ENCODE results near the gene CHST2. TPM values are rescaled to one million over a fixed set of nuclear protein-coding genes. Genes with fewer than 3 reads are reported as not detected.

The CHST2 gene
- total RNA-seq, 1 experiment from 2014 or later, result 0.26 TPM

DNA sequence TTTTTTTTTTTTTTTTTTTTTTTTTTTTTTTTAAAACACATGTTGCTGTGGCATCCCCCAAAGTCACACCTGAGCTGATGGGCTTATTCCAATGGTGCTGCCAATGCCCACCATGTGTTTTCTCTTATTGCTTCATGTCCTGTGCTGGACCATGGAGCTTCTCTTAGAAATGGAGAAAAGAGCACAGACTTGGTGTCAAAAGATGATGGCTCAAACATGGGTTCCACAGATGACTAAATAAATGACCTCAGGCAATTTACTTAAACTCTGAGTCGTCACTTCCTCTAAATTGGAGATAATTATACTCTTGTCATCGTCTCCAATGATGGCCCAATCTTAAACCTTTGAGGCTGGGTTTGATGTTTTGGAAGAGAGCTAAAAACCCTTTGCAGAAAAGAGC is 28.1 kb downstream of the CHST2 start:
- H3K9me3 ChIP-seq (ENCODE audit: control insufficient read depth, insufficient read depth, low read depth, low read length), result no peaks in the 10 kb centered on the region
- DNase-seq (ENCODE audit: low read depth, low spot score) (no peak), ATAC-seq (no peak)
- no peak overlapping the region for H3K27ac ChIP-seq (ENCODE audit: low read length)
- H3K4me3 ChIP-seq (ENCODE audit: low read depth in 2 of 2, low read length in 2 of 2), result no peak overlapping the region
- no peaks in the 10 kb centered on the region for H3K36me3 ChIP-seq (ENCODE audit: control insufficient read depth, insufficient read depth, low read length)
- in situ Hi-C loops (cut with HindIII; ENCODE audit: low pct_unique_long_range_greater_than_20kb, low sequenced_read_pairs) (no loop called here), intact Hi-C loops (cut with micrococcal nuclease; ENCODE audit: unreplicated experiment) (no loop called here)
- no peaks in the 10 kb centered on the region for H3K4me1 ChIP-seq (ENCODE audit: control insufficient read depth, insufficient read depth, low read length)
- H3K27me3 ChIP-seq (ENCODE audit: control insufficient read depth, insufficient read depth, low read length), result peaks cover 5% of the 10 kb centered on the region
- ChIA-PET CTCF (no interaction called here), POLR2A (no interaction called here)
- BruUV-seq (replicated peaks), result no TSS peak
- TF ChIP-seq, protein P1, sequence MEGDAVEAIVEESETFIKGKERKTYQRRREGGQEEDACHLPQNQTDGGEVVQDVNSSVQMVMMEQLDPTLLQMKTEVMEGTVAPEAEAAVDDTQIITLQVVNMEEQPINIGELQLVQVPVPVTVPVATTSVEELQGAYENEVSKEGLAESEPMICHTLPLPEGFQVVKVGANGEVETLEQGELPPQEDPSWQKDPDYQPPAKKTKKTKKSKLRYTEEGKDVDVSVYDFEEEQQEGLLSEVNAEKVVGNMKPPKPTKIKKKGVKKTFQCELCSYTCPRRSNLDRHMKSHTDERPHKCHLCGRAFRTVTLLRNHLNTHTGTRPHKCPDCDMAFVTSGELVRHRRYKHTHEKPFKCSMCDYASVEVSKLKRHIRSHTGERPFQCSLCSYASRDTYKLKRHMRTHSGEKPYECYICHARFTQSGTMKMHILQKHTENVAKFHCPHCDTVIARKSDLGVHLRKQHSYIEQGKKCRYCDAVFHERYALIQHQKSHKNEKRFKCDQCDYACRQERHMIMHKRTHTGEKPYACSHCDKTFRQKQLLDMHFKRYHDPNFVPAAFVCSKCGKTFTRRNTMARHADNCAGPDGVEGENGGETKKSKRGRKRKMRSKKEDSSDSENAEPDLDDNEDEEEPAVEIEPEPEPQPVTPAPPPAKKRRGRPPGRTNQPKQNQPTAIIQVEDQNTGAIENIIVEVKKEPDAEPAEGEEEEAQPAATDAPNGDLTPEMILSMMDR (IDR thresholded peaks at IDR 0.05), result no peak
- TF ChIP-seq, protein P2, sequence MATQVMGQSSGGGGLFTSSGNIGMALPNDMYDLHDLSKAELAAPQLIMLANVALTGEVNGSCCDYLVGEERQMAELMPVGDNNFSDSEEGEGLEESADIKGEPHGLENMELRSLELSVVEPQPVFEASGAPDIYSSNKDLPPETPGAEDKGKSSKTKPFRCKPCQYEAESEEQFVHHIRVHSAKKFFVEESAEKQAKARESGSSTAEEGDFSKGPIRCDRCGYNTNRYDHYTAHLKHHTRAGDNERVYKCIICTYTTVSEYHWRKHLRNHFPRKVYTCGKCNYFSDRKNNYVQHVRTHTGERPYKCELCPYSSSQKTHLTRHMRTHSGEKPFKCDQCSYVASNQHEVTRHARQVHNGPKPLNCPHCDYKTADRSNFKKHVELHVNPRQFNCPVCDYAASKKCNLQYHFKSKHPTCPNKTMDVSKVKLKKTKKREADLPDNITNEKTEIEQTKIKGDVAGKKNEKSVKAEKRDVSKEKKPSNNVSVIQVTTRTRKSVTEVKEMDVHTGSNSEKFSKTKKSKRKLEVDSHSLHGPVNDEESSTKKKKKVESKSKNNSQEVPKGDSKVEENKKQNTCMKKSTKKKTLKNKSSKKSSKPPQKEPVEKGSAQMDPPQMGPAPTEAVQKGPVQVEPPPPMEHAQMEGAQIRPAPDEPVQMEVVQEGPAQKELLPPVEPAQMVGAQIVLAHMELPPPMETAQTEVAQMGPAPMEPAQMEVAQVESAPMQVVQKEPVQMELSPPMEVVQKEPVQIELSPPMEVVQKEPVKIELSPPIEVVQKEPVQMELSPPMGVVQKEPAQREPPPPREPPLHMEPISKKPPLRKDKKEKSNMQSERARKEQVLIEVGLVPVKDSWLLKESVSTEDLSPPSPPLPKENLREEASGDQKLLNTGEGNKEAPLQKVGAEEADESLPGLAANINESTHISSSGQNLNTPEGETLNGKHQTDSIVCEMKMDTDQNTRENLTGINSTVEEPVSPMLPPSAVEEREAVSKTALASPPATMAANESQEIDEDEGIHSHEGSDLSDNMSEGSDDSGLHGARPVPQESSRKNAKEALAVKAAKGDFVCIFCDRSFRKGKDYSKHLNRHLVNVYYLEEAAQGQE (IDR thresholded peaks at IDR 0.05; ENCODE audit: insufficient read depth in 1 of 2, low read depth in 2 of 2, low read length in 1 of 2), result no peak
- TF ChIP-seq POLR2AphosphoS5 (IDR thresholded peaks at IDR 0.05; ENCODE audit: low read depth, low read length), result no peak
- no peak for TF ChIP-seq SIN3A (IDR thresholded peaks at IDR 0.05; ENCODE audit: borderline replicate concordance, insufficient read depth, low read depth, low read length)
- no peak for TF ChIP-seq TCF7L2 (IDR thresholded peaks at IDR 0.05; ENCODE audit: low read depth, low read length)

GRCh38 chr3:143150071-143150470 is 30.5 kb downstream of the CHST2 start:
- in situ Hi-C loops (cut with HindIII; ENCODE audit: low pct_unique_long_range_greater_than_20kb, low sequenced_read_pairs) (no loop called here), intact Hi-C loops (cut with micrococcal nuclease; ENCODE audit: unreplicated experiment) (no loop called here)
- ATAC-seq, result no peak
- no peak overlapping the region for H3K27ac ChIP-seq (ENCODE audit: low read length)
- no peaks in the 10 kb centered on the region for H3K9me3 ChIP-seq (ENCODE audit: control insufficient read depth, insufficient read depth, low read depth, low read length)
- H3K36me3 ChIP-seq (ENCODE audit: control insufficient read depth, insufficient read depth, low read length), result no peaks in the 10 kb centered on the region
- ChIA-PET POLR2A (no interaction called here), CTCF (no interaction called here)
- H3K4me3 ChIP-seq (ENCODE audit: low read depth in 2 of 2, low read length in 2 of 2), result no peak overlapping the region
- no peak for DNase-seq (ENCODE audit: low read depth, low spot score)
- H3K27me3 ChIP-seq (ENCODE audit: control insufficient read depth, insufficient read depth, low read length), result peaks cover 10% of the 10 kb centered on the region; the same call in 1 of the 2 replicates
- TF ChIP-seq, protein P1 (IDR thresholded peaks at IDR 0.05), result no peak
- TF ChIP-seq SIN3A (IDR thresholded peaks at IDR 0.05; ENCODE audit: borderline replicate concordance, insufficient read depth, low read depth, low read length) (no peak), POLR2AphosphoS5 (IDR thresholded peaks at IDR 0.05; ENCODE audit: low read depth, low read length) (no peak), TCF7L2 (IDR thresholded peaks at IDR 0.05; ENCODE audit: low read depth, low read length) (no peak)
- TF ChIP-seq, protein P2 (IDR thresholded peaks at IDR 0.05; ENCODE audit: insufficient read depth in 1 of 2, low read depth in 2 of 2, low read length in 1 of 2), result no peak
- BruUV-seq (replicated peaks), result no TSS peak
- H3K4me1 ChIP-seq (ENCODE audit: control insufficient read depth, insufficient read depth, low read length), result no peaks in the 10 kb centered on the region
